Ishikawa (cell line): Measurements from ENCODE around the gene PRG3.

Experiments used
- CEBPB ChIP-seq: IDR thresholded peaks from 2 replicates; pipeline ENCODE4 v1.6.1; 2012
- CREB1 ChIP-seq: IDR thresholded peaks from 2 replicates; pipeline ENCODE4 v1.6.1; 2012; ENCODE audit warnings: low read depth
- EGR1 ChIP-seq: IDR thresholded peaks from 2 replicates; pipeline ENCODE4 v1.6.1; 2012
- EP300 ChIP-seq: IDR thresholded peaks from 2 replicates; pipeline ENCODE4 v1.6.1; 2012; ENCODE audit warnings: borderline replicate concordance
- FOXM1 ChIP-seq: IDR thresholded peaks from 2 replicates; pipeline ENCODE4 v1.6.1; 2012; ENCODE audit warnings: low read depth, borderline replicate concordance
- MAX ChIP-seq: IDR thresholded peaks from 2 replicates; pipeline ENCODE4 v1.6.1; 2012
- NFIC ChIP-seq: IDR thresholded peaks from 2 replicates; pipeline ENCODE4 v1.6.1; 2012
- RAD21 ChIP-seq: IDR thresholded peaks from 2 replicates; pipeline ENCODE4 v1.6.1; 2012; ENCODE audit warnings: low read depth
- REST ChIP-seq: IDR thresholded peaks from 2 replicates; pipeline ENCODE4 v1.6.1; 2012; ENCODE audit warnings: low read depth, mild to moderate bottlenecking
- TAF1 ChIP-seq: IDR thresholded peaks from 2 replicates; pipeline ENCODE4 v1.6.1; 2012; ENCODE audit warnings: low read depth, mild to moderate bottlenecking
- TCF12 ChIP-seq: IDR thresholded peaks from 2 replicates; pipeline ENCODE4 v1.6.1; 2012; ENCODE audit warnings: low read depth
- TEAD4 ChIP-seq: IDR thresholded peaks from 2 replicates; pipeline ENCODE4 v1.6.1; 2012
- USF1 ChIP-seq: IDR thresholded peaks from 2 replicates; pipeline ENCODE4 v1.6.1; 2012
- YY1 ChIP-seq: IDR thresholded peaks from 2 replicates; pipeline ENCODE4 v1.6.1; 2012; ENCODE audit warnings: low read depth
- ZBTB7A ChIP-seq: IDR thresholded peaks from 2 replicates; pipeline ENCODE4 v1.6.1; 2012; ENCODE audit warnings: low read depth

The PRG3 gene

GRCh38 chr11:57403802-57404147, 22.8 kb upstream of the PRG3 start:
- TF ChIP-seq EGR1 (no peak), YY1 (no peak), REST (no peak), TEAD4 (no peak), FOXM1 (no peak), CREB1 (no peak), NFIC (no peak), ZBTB7A (no peak), TCF12 (no peak), EP300 (no peak)

DNA sequence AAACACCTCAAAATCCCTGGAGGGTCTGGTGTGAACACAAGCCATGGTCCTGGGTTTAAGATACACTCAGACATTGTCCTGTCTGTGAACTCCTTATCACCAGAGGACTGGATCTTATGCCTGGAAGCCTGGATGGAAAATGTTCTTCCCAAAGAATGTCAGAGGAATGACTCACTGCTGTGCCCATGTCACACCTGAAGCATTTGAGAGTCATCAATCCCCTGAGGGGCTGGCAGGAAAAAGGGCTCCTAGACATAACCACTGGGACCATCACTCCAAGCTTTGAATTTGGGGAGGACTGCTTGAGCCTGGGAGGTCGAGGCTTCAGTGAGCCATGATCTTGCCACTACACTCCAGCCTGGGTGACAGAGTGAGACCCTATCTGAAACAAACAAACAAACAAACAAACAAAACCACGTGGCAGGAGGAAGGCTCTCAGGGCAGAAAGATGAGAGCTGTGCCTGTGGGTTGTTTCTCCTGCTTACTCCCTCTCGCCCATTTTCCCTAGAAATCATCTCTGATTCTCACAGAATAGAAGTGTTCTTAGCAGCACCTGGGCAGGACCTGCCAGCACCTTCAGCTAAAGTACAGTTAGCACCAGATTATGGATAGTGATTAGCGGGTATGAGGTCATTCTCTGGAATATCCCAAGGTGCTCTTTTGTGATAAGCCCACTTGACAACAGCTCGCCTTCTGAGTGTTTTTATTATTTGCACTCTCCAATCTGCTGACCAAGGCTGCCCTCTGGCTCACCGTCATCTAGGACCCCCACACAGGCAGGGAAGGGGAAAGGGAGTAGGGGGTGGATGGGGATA, 21.4 kb upstream of the PRG3 start:
- TF ChIP-seq TCF12 (no peak), EP300 (no peak), TEAD4 (no peak), REST (no peak), YY1 (no peak), FOXM1 (no peak), EGR1 (no peak), CEBPB (no peak), ZBTB7A (no peak), NFIC (no peak), CREB1 (no peak), TAF1 (no peak)

- TF ChIP-seq TEAD4 (no peak), RAD21 (no peak), NFIC (no peak), MAX (no peak), FOXM1 (no peak), ZBTB7A (no peak), REST (no peak), EGR1 (no peak), EP300 (no peak)
Measured at GRCh38 chr11:57399972-57400578, 19.1 kb upstream of the PRG3 start.

DNA sequence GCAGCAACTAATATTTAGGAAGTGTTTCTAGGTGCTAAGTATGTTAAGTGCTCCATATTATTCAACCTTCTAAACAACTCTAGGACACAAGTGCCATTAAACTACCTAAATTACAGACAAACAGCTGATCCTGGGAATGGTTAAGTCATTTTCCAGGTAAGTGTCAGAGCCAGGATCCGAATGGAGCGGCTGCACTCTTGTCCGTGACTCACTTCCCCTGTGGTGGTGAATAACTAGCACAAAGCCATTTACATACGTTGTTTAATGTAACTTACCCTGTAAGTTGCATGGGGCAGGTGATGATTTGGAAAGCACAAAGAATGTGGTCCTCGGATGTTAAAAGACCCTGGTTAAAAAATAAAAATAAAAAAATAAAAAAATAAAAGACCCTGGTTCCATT, 18.3 kb upstream of the PRG3 start:
- TF ChIP-seq USF1, result no peak
- TF ChIP-seq MAX, result no peak
- TF ChIP-seq ZBTB7A, result no peak
- TF ChIP-seq EGR1, result no peak
- no peak for TF ChIP-seq YY1
- TF ChIP-seq FOXM1, result no peak

DNA sequence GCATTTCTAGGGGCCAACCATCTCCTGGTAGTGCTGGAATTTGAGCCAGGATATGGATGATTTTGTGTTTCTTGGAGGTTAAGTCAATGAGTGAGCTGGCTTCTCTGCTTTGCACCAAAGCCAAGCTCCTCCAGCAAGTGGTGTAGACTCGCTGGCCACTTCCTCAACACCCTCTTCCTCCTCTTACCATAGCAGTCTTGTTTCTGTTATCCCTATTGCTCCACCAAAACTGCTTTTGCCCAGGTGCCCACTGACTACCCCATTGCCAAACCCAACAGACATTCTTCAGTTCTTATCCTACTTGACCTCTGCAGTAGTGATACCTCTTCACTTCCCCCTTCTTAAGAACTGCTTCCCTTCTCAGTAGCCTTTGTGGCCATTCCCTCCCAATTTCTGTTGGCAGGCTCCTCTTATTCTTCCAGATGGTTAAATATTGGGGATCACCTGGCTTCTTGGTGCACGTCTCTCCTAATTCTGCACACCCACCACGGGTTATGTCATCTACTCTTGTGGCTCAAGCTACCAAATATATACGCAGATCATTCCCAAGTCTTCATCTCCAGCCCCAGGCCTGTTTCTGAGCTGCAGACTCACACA, 16.5 kb upstream of the PRG3 start:
- TF ChIP-seq YY1 (no peak), MAX (no peak), FOXM1 (no peak), USF1 (no peak), EGR1 (no peak), CREB1 (no peak)
